T1000 (cell line): Measurements from ENCODE around the gene PLEKHA7.
A peak's percentile ranks its signal among the peaks of the same experiment; 100 is the strongest.

Experiments used
- DNase-seq: peaks from one replicate; lab custom pipeline; 2025; ENCODE audit warnings: mixed read lengths; lab: John Stamatoyannopoulos, UW

The PLEKHA7 gene

DNA sequence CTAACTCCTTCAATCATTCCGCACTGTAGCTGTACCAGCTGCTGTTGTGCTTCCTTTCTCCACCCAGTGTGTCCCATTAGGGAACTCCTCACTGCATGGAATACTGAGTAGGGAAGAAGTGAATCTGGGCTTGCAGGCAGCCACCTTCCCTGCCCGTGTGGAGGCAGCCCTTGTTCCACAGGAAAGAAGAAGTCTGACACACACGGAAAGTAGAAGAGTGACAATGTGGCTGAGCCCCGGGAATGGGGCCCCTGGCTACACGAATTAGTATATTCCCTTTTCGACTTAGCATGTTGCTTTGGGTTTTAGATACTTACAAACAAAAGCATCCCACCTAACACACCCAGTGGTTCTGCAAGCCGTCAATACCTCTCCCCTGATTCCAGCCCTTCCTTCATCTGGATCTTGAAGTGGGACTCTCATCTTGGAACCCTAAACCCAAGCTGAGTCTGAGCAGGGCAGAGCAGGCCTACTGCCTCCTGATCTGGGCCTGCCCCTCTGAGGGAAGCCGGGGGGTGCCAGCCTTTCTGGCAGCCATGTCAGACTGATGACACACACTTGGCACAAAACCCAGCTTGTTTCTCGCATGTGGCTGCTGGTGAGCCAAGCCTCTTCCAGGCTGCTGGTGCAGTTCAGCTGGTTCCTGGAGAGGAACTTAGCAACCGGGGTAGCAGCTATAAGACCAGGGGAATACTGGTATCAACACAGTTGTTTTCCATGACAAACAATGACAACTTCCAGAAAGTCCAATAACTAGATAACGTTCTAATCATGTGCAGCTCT lies 204.1 kb downstream of the PLEKHA7 start:
- peak; percentile 11 for DNase-seq

DNA sequence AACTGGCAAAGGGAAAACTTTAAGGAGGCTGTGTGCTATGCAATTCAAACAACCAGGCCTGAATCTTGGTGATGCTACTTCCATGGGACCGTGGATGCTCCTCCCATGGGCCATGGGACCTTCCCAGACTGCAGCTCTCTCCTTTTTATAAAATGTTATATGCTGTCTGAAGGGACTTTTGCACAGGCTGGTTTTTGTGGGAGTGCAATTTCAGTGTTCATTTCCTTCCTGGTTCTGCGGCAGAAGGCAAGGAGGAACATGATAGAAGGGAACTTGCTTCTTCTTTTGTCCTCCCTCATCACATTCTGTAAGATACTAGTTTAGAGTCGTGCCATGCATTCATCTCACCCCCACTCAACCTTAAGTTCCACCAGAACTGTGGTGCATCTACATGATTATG lies 206.9 kb downstream of the PLEKHA7 start:
- no peak for DNase-seq

DNA sequence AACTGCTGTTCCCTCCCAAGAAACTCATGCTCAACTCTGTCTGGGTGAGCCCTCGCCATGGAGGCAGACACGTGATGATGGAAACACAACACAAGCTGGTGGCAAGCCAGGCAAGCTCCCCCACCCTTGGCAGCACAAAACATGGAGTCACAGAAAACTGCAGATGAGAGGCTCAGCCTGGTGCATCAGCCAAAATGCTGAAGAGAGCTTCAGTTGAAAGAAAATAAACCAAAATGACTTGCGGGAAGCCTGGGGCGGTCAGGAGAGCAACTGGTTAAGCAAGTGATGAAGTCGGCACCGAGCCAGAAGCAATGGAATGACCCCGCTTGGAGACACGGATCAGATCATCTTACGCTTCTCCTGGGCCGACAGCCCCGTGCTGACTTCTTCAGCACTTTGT lies 207.4 kb downstream of the PLEKHA7 start:
- no peak for DNase-seq

DNA sequence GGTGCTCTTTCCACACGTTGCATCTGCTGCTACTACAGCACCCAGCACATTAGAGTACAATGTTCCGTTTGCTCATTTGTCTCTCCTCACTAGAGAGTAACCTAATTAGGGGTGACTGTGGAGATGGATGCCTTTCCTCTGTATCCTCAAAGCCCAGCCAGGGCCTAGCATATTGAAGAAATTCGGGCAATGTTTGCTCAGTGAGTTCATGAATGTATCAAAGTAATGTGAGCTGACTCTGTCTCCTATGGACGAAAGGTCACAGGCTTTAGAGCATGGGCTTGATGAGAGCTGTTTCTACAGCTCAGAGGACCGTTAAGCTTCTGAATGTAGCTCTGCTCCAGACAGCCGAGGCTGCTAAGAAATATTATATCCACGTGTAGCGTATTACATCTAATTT lies 208.3 kb downstream of the PLEKHA7 start:
- no peak for DNase-seq

DNA sequence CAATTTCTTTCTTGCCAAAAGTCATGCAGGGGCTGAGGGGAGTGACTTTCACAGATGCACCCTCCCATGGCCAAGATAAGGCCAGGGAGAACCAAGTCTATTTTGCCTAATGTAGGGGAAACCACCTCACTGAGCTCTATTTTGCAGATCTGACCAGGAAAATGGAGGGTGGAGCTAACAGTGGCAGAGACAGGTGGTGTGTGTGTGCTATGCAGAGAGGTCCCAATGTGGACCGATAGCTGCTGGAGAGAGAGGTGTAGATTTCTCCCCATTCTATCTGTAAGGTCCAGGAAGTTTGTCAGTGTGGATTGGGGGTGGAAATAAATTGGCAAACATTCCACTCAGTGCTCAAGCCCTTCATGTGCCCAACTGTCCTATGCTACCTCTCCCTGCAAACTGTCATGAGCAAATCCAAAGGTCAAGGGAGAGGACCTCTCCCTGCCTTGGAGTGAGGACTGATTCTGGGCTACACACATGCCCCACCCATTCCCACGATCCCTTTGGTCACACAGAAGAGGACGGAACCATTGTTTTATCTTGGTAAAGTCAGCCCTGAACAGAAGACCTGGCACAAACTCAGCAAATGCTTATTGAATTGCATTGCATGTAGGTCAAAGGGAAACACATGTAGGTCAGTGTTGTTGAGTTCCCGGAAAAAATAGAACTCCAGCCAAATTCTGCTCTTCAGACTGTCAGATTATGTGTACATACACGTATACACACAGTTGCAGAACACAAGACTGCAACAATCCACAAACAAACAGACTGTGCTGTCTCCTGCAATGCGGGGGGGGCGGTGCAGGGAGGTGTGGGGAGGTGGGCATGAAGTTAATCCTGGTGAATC lies 209.9 kb downstream of the PLEKHA7 start:
- no peak for DNase-seq

DNA sequence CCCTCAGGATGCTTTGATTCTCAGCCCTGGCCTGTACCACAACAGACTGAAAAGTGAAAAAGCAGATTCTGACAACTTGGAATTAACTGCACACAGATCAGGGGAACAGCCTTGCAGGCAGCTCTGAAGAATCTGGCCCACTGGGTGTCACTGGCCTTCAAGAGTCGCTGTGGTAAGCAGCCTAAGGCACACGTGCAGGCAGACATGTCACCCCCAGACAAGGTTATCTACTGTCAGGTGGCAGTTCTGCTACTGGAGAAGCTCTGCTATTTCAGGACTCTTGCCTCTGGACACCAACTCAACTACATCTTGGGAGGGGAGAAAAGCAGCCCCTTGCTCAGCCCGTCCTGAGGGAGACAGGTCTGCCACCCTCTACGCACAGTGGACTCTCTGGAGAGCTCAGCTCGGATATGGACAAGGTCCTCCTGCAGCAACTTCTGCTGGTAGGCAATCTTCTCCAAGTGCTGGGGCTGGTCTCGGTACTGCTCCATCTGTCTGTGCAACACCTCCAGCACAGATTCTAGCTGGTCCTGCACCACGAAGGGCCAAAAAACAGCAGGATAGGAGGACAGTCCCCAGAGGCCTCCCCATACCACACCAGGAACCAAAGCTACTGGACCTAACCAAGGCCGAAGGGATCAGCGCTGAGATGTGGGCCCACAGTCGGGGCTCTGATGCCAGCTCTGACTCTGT lies 212.8 kb downstream of the PLEKHA7 start:
- DNase-seq, result no peak

DNA sequence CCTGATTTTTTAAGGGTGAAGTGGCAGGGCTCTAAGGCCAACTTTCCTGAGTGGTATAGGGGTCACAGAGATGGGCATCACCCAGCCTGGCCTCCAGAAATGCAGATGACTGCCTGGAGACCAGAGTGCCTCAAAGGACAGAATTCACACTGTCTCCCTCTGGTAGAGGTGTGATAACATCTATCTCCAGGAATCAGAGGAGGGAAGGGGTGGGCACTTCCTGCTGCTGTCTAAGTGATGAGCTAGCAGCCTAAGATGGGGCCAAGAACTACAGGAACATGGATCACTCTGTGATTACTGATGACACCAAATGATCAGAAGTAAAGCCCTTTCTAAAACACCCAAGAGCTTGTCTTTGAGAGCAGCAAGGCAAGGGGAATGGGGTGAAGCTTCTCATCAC lies 213.8 kb downstream of the PLEKHA7 start:
- no peak for DNase-seq

DNA sequence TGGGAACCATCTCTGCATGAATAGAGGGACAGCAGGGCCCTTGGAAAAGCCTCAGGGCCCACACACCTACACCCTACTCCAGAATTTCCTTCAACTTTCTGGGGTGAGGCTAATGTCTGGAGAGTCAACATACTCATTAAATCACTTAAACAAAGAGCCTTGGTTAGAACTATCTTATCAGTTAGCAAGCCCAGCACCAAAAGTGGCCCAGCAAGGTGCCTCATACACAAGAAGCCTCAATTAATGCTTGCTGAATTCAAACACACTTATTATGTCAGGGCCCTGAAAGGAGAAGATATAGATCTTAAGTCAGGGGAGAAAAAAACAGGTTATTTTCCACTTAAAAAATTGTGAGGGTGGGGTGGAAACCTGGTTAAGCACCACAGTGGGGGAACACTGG lies 214.3 kb downstream of the PLEKHA7 start:
- DNase-seq, result no peak

DNA sequence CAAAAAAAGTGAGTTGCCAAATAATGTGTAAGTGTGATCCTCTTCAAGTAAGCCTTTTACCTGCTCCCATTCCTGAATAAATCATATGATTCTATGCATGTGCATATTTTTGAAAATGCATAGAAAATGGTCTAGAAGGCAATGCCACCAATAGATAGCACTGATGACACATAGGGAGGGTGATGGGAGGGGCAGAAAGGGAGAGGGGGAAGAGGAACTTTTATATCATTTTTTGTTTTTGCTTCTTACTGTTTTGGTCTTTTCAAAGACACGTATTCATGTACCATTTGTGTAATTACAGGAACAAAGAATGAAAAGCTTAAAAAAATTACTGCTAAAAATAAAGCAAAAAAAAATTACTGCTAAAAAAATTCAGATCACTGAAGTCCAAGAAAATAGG lies 215.0 kb downstream of the PLEKHA7 start:
- DNase-seq, result no peak

DNA sequence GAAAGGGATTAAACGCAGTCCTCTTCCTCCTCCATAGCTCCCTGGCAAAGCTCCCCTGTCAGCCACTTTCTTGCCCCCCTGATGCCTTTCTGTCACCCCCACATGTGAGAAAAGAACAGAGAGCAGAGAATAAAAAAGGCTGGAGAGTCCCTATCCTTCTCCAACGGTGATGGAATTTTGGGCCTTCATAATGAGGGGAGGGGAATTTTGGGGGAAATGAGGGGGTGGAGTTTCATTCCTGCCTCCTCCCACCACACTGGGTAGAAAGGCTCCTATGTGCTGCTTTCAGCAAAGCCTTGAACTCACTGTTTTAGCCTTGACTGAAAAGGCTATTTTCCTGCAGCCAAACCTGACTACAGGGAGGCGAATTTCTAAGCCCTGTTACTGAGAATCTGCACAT lies 216.4 kb downstream of the PLEKHA7 start:
- no peak for DNase-seq

DNA sequence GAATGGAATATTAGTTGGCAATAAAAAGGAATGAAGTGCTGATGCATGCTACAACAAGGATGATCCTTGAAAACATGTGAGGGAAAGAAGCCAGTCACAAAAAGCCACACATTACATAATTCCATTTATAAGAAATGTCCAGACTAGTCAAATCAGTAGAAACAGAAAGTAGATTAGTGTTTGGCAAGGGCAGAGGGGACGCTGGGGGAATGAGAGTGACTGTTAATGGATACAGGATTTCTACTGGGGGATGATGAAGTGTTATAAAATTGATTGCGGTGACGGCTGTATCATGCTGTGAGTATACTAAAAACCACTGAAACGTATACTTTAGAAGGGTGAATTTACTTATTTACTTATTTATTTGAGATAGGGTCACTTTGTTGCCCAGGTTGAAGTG lies 217.9 kb downstream of the PLEKHA7 start:
- DNase-seq, result no peak

DNA sequence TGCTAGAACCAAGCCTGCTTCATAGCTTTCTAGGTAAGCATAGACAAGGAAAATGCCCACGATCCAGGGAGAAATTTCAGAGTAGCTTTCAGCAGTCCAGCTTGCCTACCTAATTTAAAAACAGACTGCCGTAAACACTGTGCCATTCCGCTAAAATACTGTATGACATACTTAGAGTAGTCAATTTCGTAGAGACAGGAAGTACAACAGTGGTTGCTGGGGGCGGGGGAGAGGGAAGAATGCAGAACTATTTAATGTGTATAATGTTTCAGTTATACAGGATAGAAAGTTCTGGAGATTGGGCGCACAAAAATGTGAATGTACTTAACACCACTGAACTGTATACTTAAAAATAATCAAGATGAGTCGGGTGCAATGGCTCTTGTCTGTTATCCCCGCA lies 219.1 kb downstream of the PLEKHA7 start:
- DNase-seq, result no peak

DNA sequence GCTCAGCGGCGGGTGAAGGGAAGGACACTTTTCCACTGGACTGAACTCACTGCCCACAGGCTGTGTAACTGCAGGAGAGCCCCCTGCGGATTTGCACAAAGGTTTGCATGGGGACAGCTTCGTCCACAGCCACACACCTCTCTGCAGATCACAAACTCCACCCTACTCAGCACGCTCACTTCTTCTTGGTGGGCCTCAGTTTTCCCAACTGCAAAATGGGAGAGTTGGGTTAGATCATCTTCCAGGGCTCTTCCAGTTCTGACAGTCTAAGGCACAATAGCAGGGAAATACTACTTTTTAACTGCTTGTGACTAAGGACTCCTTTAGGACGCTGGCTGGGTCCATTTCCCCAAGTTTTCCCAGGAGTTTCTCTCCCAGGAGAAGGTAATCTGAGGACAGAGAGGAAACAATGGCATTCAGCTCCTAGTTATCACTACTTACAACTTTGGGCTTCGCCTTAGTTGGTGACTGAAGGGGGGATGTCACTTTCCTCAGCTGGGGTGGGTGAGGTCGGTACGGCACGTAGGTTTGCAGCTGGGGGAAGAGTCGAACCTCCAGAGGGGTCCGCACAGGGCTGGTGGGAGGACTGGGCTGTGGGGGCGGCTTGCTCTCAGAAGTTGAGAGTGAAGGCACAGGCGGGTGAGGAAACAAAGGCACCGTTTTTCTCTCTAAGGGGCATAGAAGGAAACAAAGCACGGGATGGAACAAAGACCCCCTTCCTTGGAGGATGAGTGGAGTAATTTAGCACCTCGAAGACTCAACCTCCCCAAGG lies 220.0 kb downstream of the PLEKHA7 start:
- no peak for DNase-seq

DNA sequence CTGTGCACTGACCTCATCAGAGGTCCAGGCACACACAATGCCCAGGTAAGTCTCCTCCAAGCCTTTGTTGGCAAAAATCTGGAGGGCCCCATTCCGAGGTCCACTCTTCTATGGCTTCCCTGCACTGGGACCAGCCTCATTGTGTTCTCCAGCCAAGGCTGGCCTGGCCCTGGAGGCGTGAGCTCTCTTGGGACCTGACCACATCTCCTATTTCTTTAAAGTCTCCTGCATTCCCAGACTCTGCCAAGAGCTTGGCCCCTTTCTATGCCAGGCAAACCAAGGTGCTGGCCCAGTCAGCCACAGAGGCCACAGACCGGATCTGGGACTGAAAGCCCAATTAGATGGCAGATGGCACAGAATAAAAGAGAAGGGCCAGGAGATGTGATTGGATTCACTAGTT lies 220.7 kb downstream of the PLEKHA7 start:
- DNase-seq, result no peak

DNA sequence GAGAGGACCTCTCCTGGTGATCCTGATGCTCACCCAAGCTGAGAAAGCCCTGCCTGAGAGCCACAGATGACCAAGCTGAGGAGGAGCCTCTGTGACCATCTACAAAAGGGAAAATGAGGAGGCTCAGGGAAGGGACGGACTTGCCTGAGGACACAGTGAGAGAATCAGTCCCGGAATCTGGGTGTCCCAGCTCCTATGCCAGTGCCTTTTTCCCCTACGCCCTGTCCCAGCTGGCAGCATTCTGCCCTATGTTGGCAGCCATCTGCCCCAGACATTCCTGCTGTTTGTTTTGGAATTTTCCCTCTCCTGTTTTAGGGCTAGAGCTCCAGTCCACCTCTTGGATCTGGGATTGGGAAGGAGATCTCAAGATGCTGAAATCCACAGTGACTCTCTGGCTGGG lies 221.2 kb downstream of the PLEKHA7 start:
- DNase-seq, result no peak

DNA sequence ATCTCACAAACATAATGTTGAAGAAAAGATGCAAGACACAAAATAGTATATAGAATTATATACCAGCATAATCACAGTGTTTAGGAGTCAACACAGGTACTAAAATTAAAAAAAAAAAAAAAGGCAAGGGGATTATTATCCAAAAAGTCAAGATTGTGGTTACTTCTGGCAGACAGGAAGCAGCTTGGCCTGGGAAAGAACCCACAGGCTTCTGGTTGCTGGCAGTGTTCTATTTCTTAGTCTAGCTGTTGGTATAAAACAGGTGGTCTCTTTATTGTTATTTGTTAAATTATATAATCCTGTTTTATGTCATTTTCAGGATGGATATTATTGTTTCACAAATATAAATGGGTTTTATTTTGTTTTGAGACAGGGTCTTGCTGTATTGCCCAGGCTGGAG lies 221.8 kb downstream of the PLEKHA7 start:
- no peak for DNase-seq

DNA sequence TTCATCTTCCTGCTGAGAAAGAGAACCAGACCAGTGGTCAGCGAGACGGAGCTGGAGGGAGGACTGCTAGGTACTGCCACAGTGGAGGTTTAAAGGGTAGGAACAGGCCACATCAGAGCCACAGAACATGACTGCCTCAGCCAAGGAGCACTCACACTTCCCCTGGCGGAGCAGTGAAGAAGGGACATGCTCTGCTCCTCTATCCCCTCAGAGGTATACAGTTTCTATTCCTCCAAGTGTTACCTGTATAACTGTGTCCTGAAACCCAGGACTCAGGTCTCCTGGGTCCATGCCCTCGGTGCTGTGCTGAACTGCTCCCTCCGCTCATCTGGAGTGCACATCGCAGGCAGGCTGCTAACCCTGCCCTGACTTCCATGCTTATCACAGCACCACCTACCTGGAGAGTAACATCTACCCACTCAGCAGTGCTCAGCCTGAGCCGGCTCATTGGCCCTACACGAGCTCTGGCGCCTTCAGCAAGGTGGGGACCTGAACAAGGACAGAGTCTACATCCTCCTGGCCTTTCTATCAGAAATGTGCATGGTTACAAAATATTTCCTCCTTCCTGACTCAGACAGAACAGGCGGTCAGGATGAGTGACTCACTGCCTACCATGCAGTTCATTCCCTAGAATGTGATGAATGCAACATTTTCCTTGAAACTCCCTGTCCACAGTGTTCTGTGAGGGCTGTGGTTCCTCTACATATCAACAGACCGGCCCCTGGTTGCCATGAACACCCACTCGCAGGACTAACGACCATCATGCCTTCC lies 222.8 kb downstream of the PLEKHA7 start:
- peak; percentile 36 for DNase-seq

DNA sequence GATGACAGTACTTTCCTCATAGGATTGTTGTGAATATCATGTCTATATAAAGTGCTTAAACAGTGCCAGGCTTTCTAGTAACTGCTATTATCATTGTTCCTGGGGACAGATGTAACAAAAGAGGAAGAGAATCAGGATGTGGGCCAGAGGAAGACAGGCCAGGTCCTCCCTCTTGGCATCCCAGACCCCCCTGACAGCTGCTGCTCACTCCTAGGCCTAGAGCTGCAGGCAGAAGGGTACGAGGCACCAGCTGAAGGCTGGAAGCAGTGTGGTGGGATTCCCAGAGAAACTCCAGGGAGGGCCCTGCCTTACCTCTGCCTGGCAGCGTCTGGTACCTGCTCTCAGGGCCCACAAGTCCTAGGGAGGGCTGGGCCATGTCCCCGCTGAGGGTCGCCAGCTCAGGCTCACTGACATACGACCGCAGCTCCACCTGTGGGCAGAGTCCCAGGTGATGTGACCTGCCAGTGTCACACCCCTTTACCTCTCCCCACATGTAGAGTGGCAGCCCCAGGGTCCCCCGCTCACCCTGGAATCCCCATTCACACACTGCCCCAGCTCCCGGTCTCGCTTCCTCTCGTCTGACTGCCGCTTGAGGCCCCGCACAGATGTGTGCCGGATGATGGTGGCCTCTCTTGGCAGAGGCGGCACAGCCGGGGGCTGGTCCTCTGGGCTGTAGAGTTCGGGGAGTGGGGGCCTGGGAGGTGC lies 223.6 kb downstream of the PLEKHA7 start:
- DNase-seq, result no peak

DNA sequence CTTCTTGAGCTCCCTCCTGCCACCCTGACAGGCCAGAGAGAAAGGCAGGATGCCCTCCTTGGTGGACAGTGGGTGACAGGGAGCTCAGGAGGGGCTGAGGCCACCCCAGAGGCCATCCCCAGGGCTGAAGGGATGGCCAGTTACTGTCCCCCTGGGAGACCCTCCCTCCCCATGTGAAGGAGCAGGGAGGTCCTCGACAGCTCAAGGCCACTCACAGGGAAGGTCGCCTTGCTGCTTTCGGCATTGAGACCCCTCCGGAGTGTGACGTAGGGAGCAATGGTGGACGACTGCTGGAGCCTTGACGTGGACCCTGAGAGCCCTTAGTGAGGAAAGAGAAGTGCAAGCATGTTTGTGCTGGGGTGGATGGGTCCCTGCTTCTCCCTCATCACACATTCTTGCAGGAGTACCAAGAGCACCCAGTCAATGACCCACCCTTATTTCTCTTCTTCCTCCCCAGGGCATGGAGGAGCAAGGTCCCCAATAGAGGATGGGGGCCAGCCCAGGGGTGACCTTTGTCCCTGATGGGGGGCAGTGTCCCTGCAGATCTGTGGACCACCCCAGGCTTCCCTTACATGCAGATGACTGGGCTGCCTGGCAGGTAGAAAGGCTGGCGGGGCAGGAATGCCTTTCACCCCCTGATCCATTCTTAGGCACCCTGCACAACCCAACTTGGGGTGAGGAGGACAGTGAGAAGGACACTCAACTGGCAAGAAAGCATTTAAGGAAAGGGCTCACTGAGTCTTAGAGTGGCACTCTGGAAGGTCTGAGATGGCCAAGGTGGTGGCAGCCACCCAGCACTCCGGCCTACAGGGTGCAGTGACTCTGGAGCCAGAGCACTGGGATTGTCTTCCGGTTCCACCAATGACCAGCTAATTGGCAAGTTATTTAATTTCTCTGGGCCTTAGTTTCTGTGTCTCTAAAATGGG lies 224.4 kb downstream of the PLEKHA7 start:
- DNase-seq, result no peak

DNA sequence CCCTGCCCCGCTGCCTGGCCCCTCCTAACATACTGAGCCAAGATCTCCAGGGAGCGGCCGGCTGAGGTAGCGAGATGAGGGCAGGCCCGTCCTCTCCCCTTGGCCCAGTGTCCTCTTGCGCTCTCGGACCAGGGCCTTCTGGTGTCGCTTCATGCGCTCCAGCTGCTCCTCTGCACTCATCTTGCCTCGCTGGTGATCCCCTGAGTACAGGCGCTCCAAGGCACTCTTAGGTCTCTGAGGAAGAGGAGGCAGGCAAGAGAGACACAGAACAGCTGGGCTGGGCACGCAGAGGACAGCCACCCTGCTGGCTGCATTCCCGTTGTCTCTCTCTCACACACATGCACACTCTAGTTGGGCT lies 225.2 kb downstream of the PLEKHA7 start:
- no peak for DNase-seq
